Endothelial cell of umbilical vein (primary cell): ENCODE results near the gene TYK2. TPM values are rescaled to one million over a fixed set of nuclear protein-coding genes. Genes with fewer than 3 reads are reported as not detected.

Experiments used
- BruUV-seq: library from RNA; stranded (reverse); fragments of 400-500 nt; replicated peaks from 2 replicates; lab custom pipeline; 2021; lab: Mats Ljungman, UMichigan
- CTCF ChIA-PET: fragments of 300-600, 350-600 bp; sonication (Branson Sonifier 250); formaldehyde crosslinking; loops from one replicate; lab custom pipeline; 2021; ENCODE audit warnings: antibody characterized with exemption, inconsistent platforms; lab: Charles Lee
- POLR2A ChIA-PET: fragments of 300-600, 350-600 bp; sonication (Branson Sonifier 250); formaldehyde crosslinking; loops from one replicate; lab custom pipeline; 2021; ENCODE audit warnings: antibody characterized with exemption, inconsistent platforms; lab: Charles Lee
- DNase-seq: peaks from one replicate; pipeline ENCODE4 v3.0.0-alpha.2; 2011; ENCODE audit warnings: low read depth, low spot score
- FAIRE-seq: peaks from 2 replicates; lab custom pipeline; 2011; peaks lifted over from hg19 to GRCh38; lab: Jason Lieb, UNC
- H2AFZ ChIP-seq: 2 replicates; pipeline ENCODE4 v1.6.0; 2012; ENCODE audit warnings: low read depth, low read length, control low read depth, inconsistent platforms
- H3K27ac ChIP-seq: 2 replicates; pipeline ENCODE4 v1.5.1; 2011; ENCODE audit warnings: low read depth, mild to moderate bottlenecking, control low read depth, low read length, moderate library complexity; ENCODE audit not compliant: insufficient read depth
- H3K27me3 ChIP-seq, 2 experiments: 2 replicates each; pipeline versions ENCODE4 v1.6.0 to v1.6.1; 2011; ENCODE audit warnings: low read length in 2 of 2, mixed read lengths in 1 of 2; ENCODE audit not compliant: control insufficient read depth in 2 of 2, insufficient read depth in 2 of 2
- H3K36me3 ChIP-seq, 2 experiments: 2 replicates in 1 of 2; 3 replicates in 1 of 2; pipeline ENCODE4 v1.5.1; 2011; ENCODE audit warnings: low read length in 2 of 2, mild to moderate bottlenecking in 1 of 2, moderate library complexity in 1 of 2; ENCODE audit not compliant: control insufficient read depth in 2 of 2, insufficient read depth in 2 of 2; ENCODE audit errors: extremely low read depth in 1 of 2
- H3K4me1 ChIP-seq: 3 replicates; pipeline ENCODE4 v1.5.1; 2011; ENCODE audit warnings: mild to moderate bottlenecking, low read length; ENCODE audit not compliant: control insufficient read depth, insufficient read depth; ENCODE audit errors: extremely low read depth
- H3K4me2 ChIP-seq: 2 replicates; pipeline ENCODE4 v1.6.1; 2011; ENCODE audit warnings: low read length, control low read depth, mixed read lengths; ENCODE audit not compliant: insufficient read depth
- H3K4me3 ChIP-seq, 3 experiments: fragments of 200-600 bp in 1 of 3; sonication (generic), shearing (Covaris generic) in 1 of 3; replicated peaks in 1 of 3; 2 replicates each; pipeline ENCODE4 v1.5.1; 2011 to 2016; ENCODE audit warnings: control low read depth in 3 of 3, low read length in 3 of 3, mild to moderate bottlenecking in 2 of 3, inconsistent platforms in 1 of 3, low read depth in 1 of 3, moderate library complexity in 1 of 3; ENCODE audit not compliant: insufficient read depth in 1 of 3
- H3K79me2 ChIP-seq: 2 replicates; pipeline ENCODE4 v1.6.0; 2012; ENCODE audit warnings: low read length, inconsistent platforms; ENCODE audit not compliant: control insufficient read depth, insufficient read depth
- H3K9ac ChIP-seq: replicated peaks from 2 replicates; pipeline ENCODE3; 2011; ENCODE audit warnings: low read length, control low read depth; ENCODE audit not compliant: insufficient read depth; ENCODE audit errors: extremely low read depth
- H3K9me1 ChIP-seq: replicated peaks from 3 replicates; pipeline ENCODE4 v1.6.0; 2011; ENCODE audit warnings: mild to moderate bottlenecking, low read length; ENCODE audit not compliant: control insufficient read depth, insufficient read depth; ENCODE audit errors: extremely low read depth
- H3K9me3 ChIP-seq: replicated peaks from 2 replicates; pipeline ENCODE4 v1.5.1; 2012; ENCODE audit warnings: low read length, inconsistent platforms; ENCODE audit not compliant: control insufficient read depth, insufficient read depth
- H4K20me1 ChIP-seq: replicated peaks from 2 replicates; pipeline ENCODE3; 2011; ENCODE audit warnings: mild to moderate bottlenecking, low read length; ENCODE audit not compliant: control insufficient read depth, insufficient read depth; ENCODE audit errors: extremely low read depth
- CTCF ChIP-seq, 2 donors: IDR thresholded peaks; 1 replicate in 1 of 2; 2 replicates in 1 of 2; pipeline ENCODE4 v1.5.1; 2011; ENCODE audit warnings: low read length in 2 of 2, mild to moderate bottlenecking in 2 of 2, moderate library complexity in 2 of 2, control low read depth in 1 of 2, inconsistent platforms in 1 of 2, low read depth in 1 of 2; ENCODE audit not compliant: insufficient read depth in 1 of 2; ENCODE audit errors: extremely low read depth in 1 of 2
- EZH2 ChIP-seq: IDR thresholded peaks from 2 replicates; pipeline ENCODE4 v1.6.1; 2012; ENCODE audit warnings: borderline replicate concordance, low read depth, mild to moderate bottlenecking, moderate library complexity, low read length, inconsistent platforms; ENCODE audit not compliant: severe bottlenecking
- FOS ChIP-seq: IDR thresholded peaks from 2 replicates; pipeline ENCODE4 v1.6.1; 2011; ENCODE audit warnings: mild to moderate bottlenecking, low read length, moderate library complexity, borderline replicate concordance; ENCODE audit not compliant: insufficient read depth
- GATA2 ChIP-seq: IDR thresholded peaks from 2 replicates; pipeline ENCODE4 v1.7.0; 2011; ENCODE audit warnings: low read depth, mild to moderate bottlenecking, moderate library complexity, mixed read lengths, low read length; ENCODE audit not compliant: insufficient read length, insufficient read depth
- JUN ChIP-seq: IDR thresholded peaks from 2 replicates; pipeline ENCODE4 v1.6.1; 2011; ENCODE audit warnings: borderline replicate concordance, low read depth; ENCODE audit not compliant: insufficient read length, insufficient read depth
- MAX ChIP-seq: IDR thresholded peaks from 2 replicates; pipeline ENCODE4 v1.6.1; 2011; ENCODE audit not compliant: insufficient read depth, insufficient read length
- MYC ChIP-seq: IDR thresholded peaks from one replicate; pipeline ENCODE4 v1.6.1; 2011; ENCODE audit warnings: mild to moderate bottlenecking, low read depth, low read length
- POLR2A ChIP-seq: IDR thresholded peaks from 2 replicates; pipeline ENCODE4 v1.6.1; 2012; ENCODE audit warnings: low read depth, mild to moderate bottlenecking, control low read depth, low read length
- POLR2AphosphoS5 ChIP-seq: IDR thresholded peaks from 2 replicates; pipeline ENCODE4 v1.6.1; 2012; ENCODE audit warnings: low read depth, mild to moderate bottlenecking, control low read depth, low read length, moderate library complexity; ENCODE audit not compliant: insufficient read depth
- dilution Hi-C: fragments of 300-500 bp; cut with MboI; formaldehyde crosslinking; loops from one replicate; pipeline ENCODE4 v1.15.0; 2019; ENCODE audit warnings: low sequenced_read_pairs; ENCODE audit not compliant: extremely low pct_ligation_motif_present
- intact Hi-C: fragments of 100-400 bp; cut with micrococcal nuclease; formaldehyde crosslinking; loops from one replicate; pipeline ENCODE4 v1.10.0; 2022
- polyA plus RNA-seq, 4 experiments: library from polyadenylated mRNA; depleted of rRNA in 3 of 4; stranded (reverse) in 3 of 4; unstranded in 1 of 4; fragments of >200 nt; gene quantifications; 2 replicates each; pipeline versions ENCODE4 v1.2.1 to v1.2.3, GENCODE V29; 2011 to 2012; ENCODE audit warnings: missing spikeins in 1 of 4
- total RNA-seq: library from RNA; stranded (reverse); gene quantifications from 2 replicates; pipeline ENCODE4 v1.2.3, GENCODE V29; 2021

Gene TYK2
- total and polyA plus RNA-seq, 2 donors (not counting 3 experiments of a cell fraction or from before 2014, with no cell fraction given): 92.9 to 138 TPM

- H2AFZ ChIP-seq: peak overlapping the region; percentile 8
- BruUV-seq: no TSS peak
- H3K27me3 ChIP-seq: peaks cover 46 to 51% of the 10 kb centered on the region in 2 experiments
- H4K20me1 ChIP-seq: no peaks in the 10 kb centered on the region
- no peaks in the 10 kb centered on the region for H3K9me1 ChIP-seq
- CTCF ChIA-PET: interaction anchor here (0.7 to 1.6 kb wide), 4 partner anchors 9 to 161 kb away, joined by 3 to 5 read pairs (median 4); no protein-coding TSS in a partner anchor
- no peak overlapping the region for H3K9ac ChIP-seq
- intact Hi-C loops: loop anchor here (5.0 kb wide), 1 partner anchor 147 kb away; the partner anchor contains the start of genes CDKN2D and KRI1
- no peak for FAIRE-seq
- H3K79me2 ChIP-seq: no peaks in the 10 kb centered on the region
- H3K4me1 ChIP-seq: peaks cover 18% of the 10 kb centered on the region
- no peak for DNase-seq
- POLR2A ChIA-PET: no interaction called here
- H3K36me3 ChIP-seq: no peaks in the 10 kb centered on the region
- no peak overlapping the region for H3K27ac ChIP-seq
- H3K4me2 ChIP-seq: no peak overlapping the region
- H3K4me3 ChIP-seq: peak overlapping the region in 1 of 3 experiments; percentile 14
- no peaks in the 10 kb centered on the region for H3K9me3 ChIP-seq
- TF ChIP-seq EZH2: peak; percentile 98
- TF ChIP-seq FOS: no peak
- no peak for TF ChIP-seq POLR2A
- TF ChIP-seq CTCF (IDR thresholded peaks at IDR 0.05; ENCODE audit: extremely low read depth in 1 of 2, insufficient read depth in 1 of 2, low read depth in 1 of 2, low read length in 2 of 2): no peak
- peak; percentile 69 for TF ChIP-seq MAX
- TF ChIP-seq GATA2: no peak
- TF ChIP-seq JUN: no peak
- no peak for TF ChIP-seq MYC
- TF ChIP-seq POLR2AphosphoS5: no peak
- dilution Hi-C loops: no loop called here
Observed at GRCh38 chr19:10419646-10420443, 39.5 kb upstream of the TYK2 start.
